ENCODE results near the gene MAMDC4.
"Not testable (repeated sequence)": the region's sequence is repeated elsewhere in the genome, so short reads cannot be mapped to it uniquely, and the experiment has no call there.

MAMDC4 gene

GRCh38 chr9:136867480-136867879 is 15.3 kb downstream of the MAMDC4 start:
- DNase-seq, result no peak
- intact Hi-C loops (cut with DNase I; ENCODE audit: low total_unique reads), result no loop called here
- no peak overlapping the region for H3K4me3 ChIP-seq
- peaks cover 12 to 15% (median 13%) of the 10 kb centered on the region in 3 donors for H3K36me3 ChIP-seq
- no peaks in the 10 kb centered on the region for H3K27me3 ChIP-seq
- no peak for TF ChIP-seq CTCF (IDR thresholded peaks at IDR 0.05)
- no peak overlapping the region for H3K27ac ChIP-seq
- H3K9me3 ChIP-seq, result no peaks in the 10 kb centered on the region
- peaks cover 0 to 32% (median 27%) of the 10 kb centered on the region in 4 donors for H3K4me1 ChIP-seq

GRCh38 chr9:136867917-136868316 is 15.8 kb downstream of the MAMDC4 start:
- no peak for TF ChIP-seq CTCF (IDR thresholded peaks at IDR 0.05)
- intact Hi-C loops (cut with DNase I; ENCODE audit: low total_unique reads), result no loop called here

GRCh38 chr9:136868644-136869043 is 16.5 kb downstream of the MAMDC4 start:
- Histone ChIP-seq H3K36me3 (peaks cover under 1 to 3% (median 1%) of the 10 kb centered on the region in 3 donors), H3K27me3 (no peaks in the 10 kb centered on the region), H3K4me1 (peaks cover 0 to 27% (median 25%) of the 10 kb centered on the region in 4 donors), H3K27ac (no peak overlapping the region), H3K9me3 (no peaks in the 10 kb centered on the region), H3K4me3 (no peak overlapping the region)
- no peak for DNase-seq
- intact Hi-C loops (cut with DNase I; ENCODE audit: low total_unique reads), result no loop called here
- TF ChIP-seq CTCF (IDR thresholded peaks at IDR 0.05), result no peak

More at GRCh38 chr9:136867917-136868316, 15.8 kb downstream of the MAMDC4 start:
- no peaks in the 10 kb centered on the region for H3K27me3 ChIP-seq
- no peak for DNase-seq
- H3K4me3 ChIP-seq, result no peak overlapping the region
- H3K36me3 ChIP-seq, result peaks cover 8 to 11% (median 9%) of the 10 kb centered on the region in 3 donors
- H3K4me1 ChIP-seq, result peaks cover 0 to 32% (median 27%) of the 10 kb centered on the region in 4 donors
- H3K9me3 ChIP-seq, result no peaks in the 10 kb centered on the region
- no peak overlapping the region for H3K27ac ChIP-seq

GRCh38 chr9:136869611-136870010 is 17.5 kb downstream of the MAMDC4 start:
- H3K4me3 ChIP-seq; H3K9me3 ChIP-seq; H3K27ac ChIP-seq; H3K27me3 ChIP-seq; H3K36me3 ChIP-seq; intact Hi-C loops (cut with DNase I; ENCODE audit: low total_unique reads); DNase-seq: not testable (repeated sequence)
- peaks cover 0 to 18% (median 15%) of the 10 kb centered on the region in 4 donors for H3K4me1 ChIP-seq

GRCh38 chr9:136875155-136875554 is 23.0 kb downstream of the MAMDC4 start:
- H3K27ac ChIP-seq, result no peak overlapping the region
- no peak for DNase-seq
- H3K4me3 ChIP-seq, result no peak overlapping the region
- no peak for TF ChIP-seq CTCF (IDR thresholded peaks at IDR 0.05)
- no peaks in the 10 kb centered on the region for H3K4me1 ChIP-seq
- no peaks in the 10 kb centered on the region for H3K36me3 ChIP-seq
- intact Hi-C loops (cut with DNase I; ENCODE audit: low total_unique reads), result no loop called here
- no peaks in the 10 kb centered on the region for H3K9me3 ChIP-seq
- H3K27me3 ChIP-seq, result peaks cover 0 to 1% of the 10 kb centered on the region in 2 donors

GRCh38 chr9:136876476-136876875 is 24.3 kb downstream of the MAMDC4 start:
- Histone ChIP-seq H3K36me3 (no peaks in the 10 kb centered on the region), H3K27me3 (peaks cover 0 to 2% of the 10 kb centered on the region in 2 donors), H3K4me3 (no peak overlapping the region), H3K4me1 (no peaks in the 10 kb centered on the region), H3K9me3 (no peaks in the 10 kb centered on the region), H3K27ac (no peak overlapping the region)
- intact Hi-C loops (cut with DNase I; ENCODE audit: low total_unique reads), result no loop called here
- DNase-seq, result no peak
- no peak for TF ChIP-seq CTCF (IDR thresholded peaks at IDR 0.05)

All from tibial artery (tissue), 4 donors.